ENCODE measurements around the gene CDK2AP2.
"Not testable (repeated sequence)": the region's sequence is repeated elsewhere in the genome, so short reads cannot be mapped to it uniquely, and the experiment has no call there.

Gene CDK2AP2

GRCh38 chr11:67489885-67490726 is 17.9 kb downstream of the CDK2AP2 start:
- DNase-seq (ENCODE audit: low read depth): no peak

GRCh38 chr11:67489203-67489884 is 18.6 kb downstream of the CDK2AP2 start:
- no peak for DNase-seq (ENCODE audit: low read depth)

DNA sequence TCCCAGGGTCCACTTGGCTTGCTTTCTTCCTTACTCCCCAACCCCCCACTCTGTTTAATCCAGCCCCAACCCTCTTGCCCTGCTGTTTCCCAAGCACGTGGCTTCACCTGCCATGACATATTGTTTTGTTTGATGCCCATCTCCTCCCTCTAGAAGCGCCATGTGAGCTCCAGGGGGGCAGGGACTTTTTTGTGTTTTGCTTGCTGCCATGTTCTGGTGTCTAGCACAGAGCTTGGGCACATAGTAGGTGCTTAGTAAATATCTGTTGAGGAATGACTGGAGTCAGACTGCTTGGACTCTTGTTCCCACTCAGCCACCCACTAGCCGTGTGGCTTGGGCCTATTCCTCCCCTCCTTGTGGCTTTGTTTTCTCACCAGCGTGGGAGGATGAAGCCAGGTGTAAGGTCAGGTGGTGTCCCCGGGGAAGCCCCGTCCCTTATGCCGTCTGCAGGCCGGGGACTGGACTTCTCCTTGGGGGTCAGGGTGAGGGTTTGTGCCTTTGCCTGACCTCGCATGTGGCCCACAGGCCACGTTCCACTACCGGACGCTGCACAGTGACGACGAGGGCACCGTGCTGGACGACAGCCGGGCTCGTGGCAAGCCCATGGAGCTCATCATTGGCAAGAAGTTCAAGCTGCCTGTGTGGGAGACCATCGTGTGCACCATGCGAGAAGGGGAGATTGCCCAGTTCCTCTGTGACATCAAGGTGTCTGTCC is 21.3 kb downstream of the CDK2AP2 start:
- no peak for DNase-seq (ENCODE audit: low read depth)

DNA sequence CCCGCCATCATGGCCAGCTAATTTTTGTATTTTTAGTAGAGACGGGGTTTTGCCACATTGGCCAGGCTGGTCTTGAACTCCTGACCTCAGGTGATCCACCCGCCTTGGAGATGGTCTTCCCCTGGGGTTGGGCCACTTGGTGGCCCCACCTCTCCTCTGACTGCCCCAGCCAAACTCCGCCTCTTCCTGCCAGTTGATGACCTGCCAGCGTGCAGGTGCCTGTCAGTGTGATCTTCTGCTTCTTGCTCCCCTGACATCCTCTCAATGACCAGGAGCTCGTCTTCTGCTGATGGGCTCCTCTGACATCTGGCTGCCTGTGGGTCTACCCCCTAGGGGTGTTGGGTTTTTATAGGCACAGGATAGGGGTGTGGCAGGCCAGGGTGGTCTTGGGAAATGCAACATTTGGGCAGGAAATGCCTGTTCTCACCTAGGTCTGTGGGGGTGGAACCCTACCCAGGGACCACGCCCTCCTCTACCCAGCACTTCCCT is 22.0 kb downstream of the CDK2AP2 start:
- not testable (repeated sequence) for DNase-seq (ENCODE audit: low read depth)

DNA sequence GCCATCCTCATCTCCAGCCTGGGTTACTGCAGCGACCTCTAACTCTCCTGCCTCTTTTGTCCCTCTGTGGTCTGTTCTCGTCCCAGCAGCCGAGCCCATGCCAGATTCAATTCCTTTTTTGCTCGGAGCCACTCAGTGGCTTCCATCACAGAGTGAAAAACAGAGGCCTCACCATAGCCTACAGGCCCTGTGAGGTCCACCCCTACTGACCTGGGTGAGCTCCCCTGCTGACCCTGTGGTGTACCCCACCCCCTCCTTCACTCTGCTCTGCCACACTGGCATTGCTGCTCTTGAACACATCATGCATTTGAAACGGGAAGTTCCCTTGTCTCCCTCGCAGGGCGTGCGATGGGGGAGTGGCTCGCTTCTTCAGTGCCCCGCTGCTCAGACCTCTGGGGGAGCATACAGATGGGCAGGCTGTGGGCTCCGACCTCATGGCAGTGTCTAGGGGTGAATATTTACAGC is 23.1 kb downstream of the CDK2AP2 start:
- DNase-seq (ENCODE audit: low read depth): no peak

DNA sequence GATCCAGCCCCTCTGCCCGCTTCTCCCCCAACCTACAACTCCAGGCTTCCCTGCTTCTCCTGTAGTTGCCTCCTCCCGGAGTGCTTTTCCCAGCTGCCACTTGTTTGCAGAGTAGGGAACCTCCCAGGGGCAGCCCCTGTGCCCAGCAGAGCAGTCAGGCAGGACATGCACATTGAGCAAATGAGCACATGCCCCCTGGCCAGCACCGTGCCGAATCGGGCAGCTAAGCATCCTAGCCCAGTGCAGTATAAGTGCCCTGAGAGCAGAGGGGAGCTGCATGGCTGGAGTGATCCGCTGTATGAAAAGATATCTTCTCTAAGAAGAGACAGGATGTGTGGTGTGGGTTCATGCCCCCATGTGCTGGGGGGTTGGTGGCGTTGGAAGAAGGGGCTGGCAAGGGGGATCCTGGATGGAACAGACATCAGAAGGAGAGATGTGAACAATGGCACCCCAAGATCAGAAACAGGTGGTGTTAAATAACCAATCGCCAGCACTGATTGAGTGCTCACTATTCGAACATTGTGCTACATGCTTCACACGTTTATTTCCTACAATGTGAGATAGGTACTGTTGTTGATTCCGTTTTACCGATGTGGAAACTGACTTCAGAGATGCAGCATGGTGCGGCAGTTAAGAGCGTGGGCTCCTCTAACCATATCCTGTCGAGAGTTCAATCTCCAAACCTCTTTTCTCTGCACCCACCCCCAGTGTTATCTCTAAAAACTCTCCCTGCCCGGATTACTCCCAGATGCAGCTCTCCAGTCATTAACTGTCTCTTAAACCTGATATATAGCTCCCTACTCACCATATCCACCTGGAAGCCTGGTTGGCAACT is 23.9 kb downstream of the CDK2AP2 start:
- no peak for DNase-seq (ENCODE audit: low read depth)

- peak; percentile 95 for DNase-seq (ENCODE audit: low read depth)
Observed at GRCh38 chr11:67482827-67483798, 24.8 kb downstream of the CDK2AP2 start, which contains the start of gene AIP. Gene AIP (plus strand): TSS chr11:67483026. CDS start chr11:67483159, 133 bp downstream.

GRCh38 chr11:67482275-67482826 is 25.6 kb downstream of the CDK2AP2 start:
- DNase-seq (ENCODE audit: low read depth): no peak

DNA sequence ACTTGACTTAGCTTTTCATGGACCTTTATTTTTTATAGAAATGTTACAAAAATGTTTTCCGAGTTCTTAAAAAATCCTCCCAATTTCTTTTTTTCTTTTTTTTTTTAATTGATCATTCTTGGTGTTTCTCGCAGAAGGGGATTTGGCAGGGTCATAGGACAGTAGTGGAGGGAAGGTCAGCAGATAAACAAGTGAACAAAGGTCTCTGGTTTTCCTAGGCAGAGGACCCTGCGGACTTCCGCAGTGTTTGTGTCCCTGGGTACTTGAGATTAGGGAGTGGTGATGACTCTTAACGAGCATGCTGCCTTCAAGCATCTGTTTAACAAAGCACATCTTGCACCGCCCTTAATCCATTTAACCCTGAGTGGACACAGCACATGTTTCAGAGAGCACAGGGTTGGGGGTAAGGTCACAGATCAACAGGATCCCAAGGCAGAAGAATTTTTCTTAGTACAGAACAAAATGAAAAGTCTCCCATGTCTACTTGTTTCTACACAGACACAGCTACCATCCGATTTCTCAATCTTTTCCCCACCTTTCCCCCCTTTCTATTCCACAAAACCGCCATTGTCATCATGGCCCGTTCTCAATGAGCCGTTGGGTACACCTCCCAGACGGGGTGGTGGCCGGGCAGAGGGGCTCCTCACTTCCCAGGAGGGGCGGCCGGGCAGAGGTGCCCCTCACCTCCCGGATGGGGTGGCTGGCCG is 30.5 kb downstream of the CDK2AP2 start:
- DNase-seq (ENCODE audit: low read depth): not testable (repeated sequence)

DNA sequence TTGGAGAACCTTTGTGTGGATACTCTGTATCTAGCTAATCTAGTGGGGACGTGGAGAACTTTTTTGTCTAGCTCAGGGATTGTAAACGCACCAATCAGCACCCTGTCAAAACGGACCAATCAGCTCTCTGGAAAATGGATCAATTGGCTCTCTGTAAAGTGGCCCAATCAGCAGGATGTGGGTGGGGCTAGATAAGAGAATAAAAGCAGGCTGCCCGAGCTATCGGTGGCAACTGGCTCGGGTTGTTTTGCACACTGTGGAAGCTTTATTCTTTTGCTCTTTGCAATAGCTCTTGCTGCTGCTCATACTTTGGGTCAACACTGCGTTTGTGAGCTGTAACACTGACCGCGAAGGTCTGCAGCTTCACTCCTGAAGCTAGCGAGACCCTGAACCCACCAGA is 31.3 kb downstream of the CDK2AP2 start:
- DNase-seq (ENCODE audit: low read depth): not testable (repeated sequence)

- DNase-seq (ENCODE audit: low read depth): no peak
Observed at GRCh38 chr11:67472882-67473281, 35.1 kb downstream of the CDK2AP2 start.

DNA sequence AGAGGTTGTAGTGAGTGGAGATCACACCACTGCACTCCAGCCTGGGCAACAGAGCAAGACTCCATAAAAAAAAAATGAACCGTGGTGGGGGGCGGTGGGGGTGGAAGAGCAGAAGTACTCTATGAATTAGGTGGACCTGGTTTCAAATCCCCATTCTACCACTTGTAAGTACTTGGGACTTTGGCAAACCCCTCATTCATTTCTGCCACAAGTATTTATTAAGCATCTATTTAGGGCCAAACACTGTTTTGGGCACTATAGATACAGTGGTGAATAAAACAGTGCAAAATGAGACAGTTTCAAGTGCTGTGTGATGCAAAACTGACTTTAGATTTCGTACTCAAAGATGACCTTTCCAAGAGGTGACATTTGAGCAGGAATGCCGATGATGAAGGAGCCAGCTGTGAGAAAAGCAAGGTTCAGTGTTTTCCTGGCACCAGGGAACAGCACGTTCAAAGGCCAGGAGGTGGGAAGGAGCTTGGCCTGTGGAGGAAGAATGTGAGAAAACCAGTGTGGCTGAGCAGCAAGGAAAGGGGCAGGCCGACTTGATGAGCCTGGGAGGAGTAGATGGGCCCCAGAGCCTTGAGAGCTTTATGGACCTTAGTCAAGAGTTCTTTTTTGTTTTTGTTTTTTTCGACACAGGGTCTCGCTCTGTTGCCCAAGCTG is 37.5 kb downstream of the CDK2AP2 start:
- no peak for DNase-seq (ENCODE audit: low read depth)

DNA sequence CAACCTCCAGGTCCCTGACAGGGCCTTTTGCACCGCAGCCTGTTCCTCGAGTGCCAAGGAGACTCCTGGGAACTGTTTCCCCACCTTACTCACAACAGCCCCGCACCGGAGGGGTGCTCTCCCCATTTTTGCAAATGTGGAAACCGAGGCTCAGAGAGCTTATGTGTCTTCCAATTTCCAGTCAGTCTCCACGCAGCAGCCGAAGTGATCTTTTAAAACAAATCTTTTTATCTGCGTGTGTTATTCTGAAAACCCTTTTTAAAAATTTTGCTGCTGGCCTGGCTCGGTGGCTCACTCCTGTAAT is 38.5 kb downstream of the CDK2AP2 start:
- DNase-seq (ENCODE audit: low read depth): no peak

GRCh38 chr11:67468759-67469507 is 39.0 kb downstream of the CDK2AP2 start, which contains the start of gene TMEM134:
Gene TMEM134 (minus strand): TSS chr11:67469251. CDS start chr11:67469192, 59 bp downstream.
- peak; percentile 89 for DNase-seq (ENCODE audit: low read depth)

DNA sequence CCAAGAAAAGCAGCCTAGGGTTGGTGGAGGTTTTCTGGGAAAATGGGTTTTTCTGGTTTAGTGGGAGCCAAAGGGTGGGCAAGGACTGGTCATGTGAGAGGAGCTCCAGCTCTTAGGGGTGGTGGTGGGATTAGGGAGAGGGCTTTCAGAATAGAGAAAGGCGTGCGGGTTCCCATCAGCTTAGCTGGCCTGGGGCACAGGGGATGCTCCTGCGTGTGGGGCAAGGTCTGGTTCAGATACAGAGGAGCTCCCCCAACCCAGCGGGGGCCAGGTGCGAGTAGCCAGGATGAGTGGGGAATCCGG is 39.6 kb downstream of the CDK2AP2 start:
- DNase-seq (ENCODE audit: low read depth): no peak

DNA sequence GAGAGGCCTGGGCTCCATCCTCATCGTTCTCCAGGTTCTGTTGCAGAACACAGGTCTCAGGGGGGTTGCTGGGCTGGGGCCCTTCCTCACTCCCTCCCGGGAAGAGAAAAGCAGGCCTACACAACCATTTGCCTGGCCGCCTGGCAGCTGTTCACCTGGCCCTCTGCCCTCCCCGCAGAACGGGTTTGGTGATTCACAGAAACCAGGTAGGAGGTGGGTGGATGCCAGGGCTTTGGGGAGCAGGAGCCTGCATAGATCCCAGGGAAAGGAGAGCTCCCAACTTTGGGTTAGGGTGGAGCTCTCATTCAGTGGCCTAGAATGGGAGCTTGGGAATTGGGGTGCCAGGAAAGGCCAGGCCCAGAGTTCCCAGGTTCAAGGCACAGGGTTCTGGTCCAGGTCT is 39.9 kb downstream of the CDK2AP2 start:
- DNase-seq (ENCODE audit: low read depth): no peak

GRCh38 chr11:67466962-67467771 is 40.8 kb downstream of the CDK2AP2 start:
- no peak for DNase-seq (ENCODE audit: low read depth)
